ENCODE measurements around the gene SOST.

SOST gene

DNA sequence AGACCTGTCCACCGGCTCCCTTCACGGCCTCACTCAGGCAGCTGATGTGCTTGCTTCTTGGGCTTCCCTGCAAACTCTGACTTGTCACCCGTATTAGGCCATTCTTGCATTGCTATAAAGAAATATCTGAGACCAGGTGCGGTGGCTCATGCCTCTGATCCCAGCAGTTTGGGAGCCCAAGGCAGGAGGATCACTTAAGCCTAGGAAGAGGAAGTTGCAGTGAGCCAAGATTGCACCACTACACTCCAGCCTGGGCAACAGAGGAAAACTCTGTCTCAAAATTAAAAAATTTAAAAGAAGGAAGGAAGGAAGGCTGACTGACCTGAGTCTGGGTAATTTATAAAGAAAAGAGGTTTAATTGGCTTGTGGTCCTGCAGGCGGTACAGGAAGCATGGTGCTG, 17.0 kb downstream of the SOST start:
- no peak for DNase-seq (ENCODE audit: low spot score)

DNA sequence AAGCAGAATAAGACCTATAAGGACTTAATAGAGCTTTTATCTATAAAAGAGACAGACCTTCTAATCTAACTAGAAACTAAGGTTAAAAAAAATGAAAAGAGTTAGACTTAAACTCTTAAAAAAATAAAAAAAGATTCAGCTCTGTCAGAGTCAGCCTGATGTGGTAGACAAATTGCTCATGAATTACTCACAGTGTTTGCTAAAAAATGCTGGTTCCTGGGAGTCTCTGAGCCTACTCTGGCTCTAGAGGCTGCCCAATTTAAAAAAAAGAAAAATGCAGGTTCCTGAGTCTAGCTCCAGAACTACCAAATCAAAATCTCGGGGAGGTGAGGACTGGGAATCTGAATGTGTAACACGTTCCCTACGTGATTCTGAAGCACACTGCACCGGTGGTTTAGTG, 18.1 kb downstream of the SOST start:
- peak; percentile 81 for DNase-seq (ENCODE audit: low spot score)

DNA sequence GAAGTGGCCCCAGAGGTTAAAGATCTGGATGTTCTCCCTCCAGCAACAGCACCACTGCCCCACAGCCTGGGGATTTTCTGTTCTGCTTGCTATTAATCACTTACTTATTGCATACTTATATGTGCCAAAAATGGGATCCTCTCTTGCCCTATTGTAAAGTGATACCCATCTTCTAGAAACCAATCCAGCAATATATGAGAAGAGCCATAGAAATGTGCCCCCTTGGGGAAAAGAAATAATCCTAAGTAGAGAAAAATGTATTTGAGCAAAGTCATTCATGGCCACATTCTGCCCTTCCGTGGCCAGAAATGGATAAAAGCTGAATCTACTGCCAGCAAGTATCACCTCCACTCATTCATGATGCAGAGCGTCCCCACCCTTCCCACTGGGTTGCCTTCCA, 20.9 kb downstream of the SOST start:
- no peak for DNase-seq (ENCODE audit: low spot score)

DNA sequence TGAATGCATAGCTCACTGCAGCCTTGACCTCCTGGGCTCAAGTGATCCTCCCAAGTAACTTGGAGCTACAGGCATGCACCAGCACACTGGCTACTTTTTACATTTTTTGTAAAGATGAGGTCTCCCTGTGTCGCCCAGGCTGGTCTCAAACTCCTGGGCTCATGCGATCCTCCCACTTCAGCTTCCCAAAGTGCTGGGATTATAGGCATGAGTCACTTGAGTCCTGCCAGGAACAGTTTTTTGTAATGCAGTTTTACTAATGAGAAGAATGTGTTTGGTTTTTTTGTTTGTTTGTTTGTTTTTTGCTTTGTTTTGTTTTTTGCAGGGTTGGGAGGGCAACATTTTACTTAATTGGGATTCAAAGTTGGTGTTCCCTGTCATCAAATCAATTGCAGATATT, 22.2 kb downstream of the SOST start:
- DNase-seq (ENCODE audit: low spot score): no peak

DNA sequence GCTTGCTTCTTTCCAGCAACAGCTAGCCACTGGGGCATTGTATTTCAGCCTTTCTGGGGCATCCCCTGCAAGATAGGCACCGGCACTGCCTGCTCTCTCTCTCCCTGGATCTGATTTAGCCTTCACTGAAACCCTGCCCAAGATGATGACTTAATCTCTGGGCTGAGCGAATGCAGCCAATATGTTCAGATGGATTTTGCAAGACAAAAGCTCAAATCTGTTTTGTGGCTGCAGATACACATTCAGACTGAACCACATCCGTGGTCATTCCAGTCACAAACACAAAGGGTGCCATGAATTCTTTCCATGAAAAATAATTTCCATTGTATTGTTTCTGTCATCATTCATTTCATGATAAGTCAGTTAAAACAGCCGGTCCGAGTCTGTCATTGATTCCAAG, 24.2 kb downstream of the SOST start:
- peak; percentile 84 for DNase-seq (ENCODE audit: low spot score)

DNA sequence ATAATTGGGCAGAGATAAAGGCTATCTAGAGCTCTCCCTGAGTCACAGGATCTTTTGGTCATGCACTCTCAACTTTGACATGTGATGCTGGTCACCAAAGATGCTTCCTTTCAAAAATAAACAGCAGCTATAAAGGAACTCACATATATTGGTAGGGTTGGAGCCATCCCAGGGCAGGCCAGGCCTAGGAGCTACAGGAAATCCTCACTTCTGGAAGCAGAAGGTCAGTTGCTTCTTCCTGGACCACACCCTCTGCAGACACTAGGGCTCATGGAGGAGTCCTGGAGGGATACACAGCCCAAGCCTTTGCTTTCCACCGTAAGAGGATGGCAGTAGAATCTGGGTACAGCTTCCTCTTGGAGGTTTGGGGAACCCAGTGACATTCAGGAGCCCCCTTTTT, 24.6 kb downstream of the SOST start:
- no peak for DNase-seq (ENCODE audit: low spot score)

DNA sequence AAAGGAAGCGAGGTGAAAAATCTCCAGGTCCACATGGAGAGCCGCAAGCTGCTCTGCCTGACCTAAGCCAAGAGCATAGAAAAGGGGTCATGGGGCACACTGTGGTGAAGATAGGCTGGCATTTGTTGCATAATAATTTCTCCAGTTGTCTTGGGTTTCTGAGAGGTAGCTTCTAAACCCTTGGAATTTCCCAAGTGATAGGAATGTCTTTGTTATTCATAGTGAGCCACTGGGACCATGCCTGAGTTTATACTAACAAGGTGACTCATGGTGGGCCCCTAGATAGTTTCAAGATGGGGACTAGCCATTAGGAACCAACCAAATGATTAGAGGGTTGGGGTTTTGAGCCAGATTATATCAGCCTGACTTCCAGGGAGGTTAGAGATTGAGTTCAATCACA, 25.6 kb downstream of the SOST start:
- peak; percentile 58 for DNase-seq (ENCODE audit: low spot score)

DNA sequence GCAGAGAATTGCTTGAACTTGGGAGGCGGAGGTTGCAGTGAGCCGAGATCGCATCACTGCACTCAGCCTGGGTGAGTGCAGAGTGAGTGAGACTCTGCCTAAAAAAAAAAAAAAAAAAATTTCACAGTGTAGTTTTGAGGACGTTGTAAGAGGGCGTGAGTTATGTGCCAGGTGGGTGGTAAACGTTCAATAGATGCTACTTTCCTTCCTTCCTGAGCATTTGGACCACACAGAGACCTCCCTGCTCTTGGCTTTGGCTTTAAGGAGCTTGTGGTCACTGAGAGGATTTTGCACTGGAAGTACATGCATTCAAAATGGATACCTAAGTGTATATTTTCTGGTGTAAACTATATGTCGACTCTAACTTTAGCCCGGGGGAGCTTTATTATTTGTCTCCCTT, 30.5 kb downstream of the SOST start:
- no peak for DNase-seq (ENCODE audit: low spot score)

DNA sequence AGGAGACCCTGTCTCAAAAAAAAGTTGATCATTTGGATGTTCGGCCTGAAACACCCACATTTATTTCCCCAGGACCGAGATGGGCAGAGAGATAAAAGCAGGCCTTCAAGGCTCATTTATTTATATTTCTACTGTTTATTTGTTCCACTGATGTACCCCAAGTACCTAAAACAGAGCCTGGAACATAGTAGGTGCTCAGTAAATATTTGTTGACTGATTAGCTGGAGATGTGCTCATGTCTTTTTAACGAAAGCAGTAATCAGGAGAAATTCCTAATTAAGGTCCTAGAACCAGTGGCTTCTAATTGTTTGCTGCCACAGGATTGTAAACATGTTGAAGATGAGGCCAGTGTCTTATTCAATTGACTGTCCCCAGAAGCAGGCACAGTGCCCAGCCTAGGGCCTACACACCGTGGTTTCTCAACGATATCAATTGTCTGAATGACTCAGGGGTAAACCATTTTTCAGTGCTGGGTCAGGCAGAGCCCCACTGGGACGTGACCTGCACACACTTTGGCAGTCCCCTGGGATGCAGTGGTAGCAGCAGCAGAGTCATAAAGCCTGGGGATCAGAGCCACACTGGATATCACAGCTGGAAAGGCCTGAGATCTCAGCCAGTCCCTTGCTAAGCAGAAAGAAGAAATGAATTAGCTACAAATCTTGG, 34.8 kb downstream of the SOST start:
- peak; percentile 78 for DNase-seq (ENCODE audit: low spot score)

DNA sequence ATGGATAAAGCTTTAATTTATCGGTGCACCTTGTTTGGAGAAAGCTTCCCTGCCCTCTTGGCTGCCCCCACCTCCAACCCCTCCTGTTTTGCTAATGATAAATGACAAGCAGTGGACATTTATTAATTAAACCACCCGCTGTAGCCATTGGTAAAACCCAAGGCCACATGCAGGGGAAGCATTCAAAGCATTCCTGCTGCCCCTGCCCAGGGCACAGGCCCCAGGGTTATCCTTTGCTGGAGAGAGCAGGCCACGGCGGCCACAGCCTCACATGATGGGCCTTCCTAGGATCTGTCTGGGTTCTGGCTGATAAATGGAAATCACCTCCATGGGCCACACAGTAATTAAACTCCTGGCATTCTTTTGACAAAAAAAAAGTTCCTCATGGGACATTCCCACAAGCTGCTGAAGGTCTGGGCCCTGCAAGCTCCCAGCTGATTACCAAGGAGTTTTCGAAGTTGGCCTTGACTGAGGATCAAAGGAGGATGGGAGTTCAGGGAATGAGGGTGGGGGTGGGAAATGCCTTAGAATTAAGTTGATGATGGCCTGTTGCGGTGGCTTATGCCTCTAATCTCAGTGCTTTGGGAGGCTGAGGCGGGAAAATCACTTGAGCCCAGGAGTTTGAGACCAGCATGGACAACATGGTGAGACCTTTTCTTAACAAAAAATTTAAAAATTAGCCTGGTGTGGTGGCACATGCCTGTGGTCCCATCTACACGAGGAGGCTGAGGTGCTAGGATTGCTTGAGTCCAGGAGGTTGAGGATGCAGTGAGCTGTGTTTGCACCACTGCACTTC, 35.5 kb downstream of the SOST start:
- no peak for DNase-seq (ENCODE audit: low spot score)

DNA sequence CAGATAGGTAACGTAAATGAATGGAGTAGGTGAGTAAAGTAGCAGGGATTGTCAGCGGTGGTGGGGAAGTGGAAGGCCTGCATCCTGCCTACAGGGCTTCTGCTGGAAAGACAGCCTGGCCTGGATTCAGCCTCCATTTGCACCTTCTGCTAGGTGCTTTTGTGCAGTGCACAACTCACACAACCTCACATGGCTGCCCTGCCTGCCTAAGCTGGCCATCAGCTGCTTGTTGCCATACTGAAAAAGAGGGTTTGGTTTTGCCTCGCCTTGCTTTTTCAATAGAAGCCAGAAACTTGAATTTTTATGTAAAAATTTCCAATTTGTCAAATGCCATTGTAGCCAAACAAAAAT, 36.3 kb downstream of the SOST start:
- DNase-seq (ENCODE audit: low spot score): no peak

DNA sequence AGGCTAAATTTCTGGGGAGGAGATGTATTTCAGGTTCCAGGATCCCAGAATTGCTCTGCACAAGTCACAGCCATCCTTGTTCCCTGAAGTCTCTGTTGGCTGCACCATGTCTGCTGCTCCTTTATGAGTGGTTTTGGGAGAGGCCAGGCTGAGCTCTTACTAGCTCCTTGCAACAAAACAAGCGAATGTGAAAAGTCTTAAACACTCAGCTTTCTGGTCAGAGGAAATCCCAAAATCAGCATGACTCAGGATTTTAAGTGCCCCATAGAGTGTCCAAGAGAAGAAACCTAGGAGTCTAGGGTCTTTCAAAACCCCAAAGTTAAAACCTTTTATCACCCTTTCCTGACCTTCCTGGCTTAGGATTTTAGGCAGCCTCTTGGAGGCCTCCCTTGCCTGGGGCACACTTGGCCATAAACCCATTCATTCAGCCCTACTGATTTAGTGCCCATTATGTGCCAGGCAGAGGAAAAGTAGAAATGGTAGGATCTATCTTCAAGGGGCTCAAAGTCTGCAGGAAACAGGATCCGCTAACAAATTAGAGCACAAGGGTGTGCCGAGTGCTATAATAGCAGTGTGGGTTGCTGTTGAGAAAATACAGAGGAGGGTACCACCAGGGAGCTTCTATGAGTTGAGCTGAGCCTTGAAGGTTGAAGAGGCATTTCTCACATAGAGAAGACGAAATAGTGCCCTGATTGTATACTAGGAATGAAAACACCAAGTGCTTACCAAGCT, 36.9 kb downstream of the SOST start:
- DNase-seq (ENCODE audit: low spot score): no peak

DNA sequence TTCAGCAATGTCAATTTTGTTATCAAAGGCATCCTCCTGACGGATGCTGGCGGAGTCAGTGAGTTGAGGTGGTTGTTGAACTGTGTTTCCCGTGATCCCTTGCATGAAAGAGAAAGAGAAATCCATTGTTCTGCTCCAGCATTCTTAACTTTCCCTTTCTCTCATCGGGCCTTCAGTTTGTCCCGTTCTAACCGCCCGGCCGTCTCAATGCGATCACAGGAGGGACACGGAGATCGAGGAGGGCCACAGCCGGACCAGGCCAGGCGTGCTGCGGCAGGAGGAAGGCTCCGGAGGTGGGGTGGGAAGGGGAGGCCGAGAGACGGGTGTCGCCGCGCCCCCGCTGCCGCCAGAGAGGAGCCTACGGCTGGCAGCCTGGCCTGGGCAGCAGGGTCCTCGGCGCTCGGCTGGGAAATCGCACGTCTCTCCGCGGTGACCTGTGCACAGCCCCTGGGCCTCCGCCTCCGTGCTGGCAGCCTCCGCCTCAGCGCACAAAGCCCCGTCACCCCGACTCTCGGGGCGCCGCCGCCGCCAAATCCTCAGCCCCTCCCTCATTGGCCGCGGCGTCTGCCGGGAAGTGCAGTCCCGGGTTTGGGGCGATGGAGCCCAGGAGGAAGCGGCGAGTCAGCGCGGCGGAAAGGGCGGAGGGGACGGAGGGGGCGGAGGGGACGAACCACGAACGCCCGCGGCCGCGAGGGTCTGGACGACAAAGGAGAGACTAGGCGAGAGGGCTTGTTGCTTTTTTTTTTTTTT, 38.1 kb downstream of the SOST start:
- DNase-seq (ENCODE audit: low spot score): peak; percentile 87

DNA sequence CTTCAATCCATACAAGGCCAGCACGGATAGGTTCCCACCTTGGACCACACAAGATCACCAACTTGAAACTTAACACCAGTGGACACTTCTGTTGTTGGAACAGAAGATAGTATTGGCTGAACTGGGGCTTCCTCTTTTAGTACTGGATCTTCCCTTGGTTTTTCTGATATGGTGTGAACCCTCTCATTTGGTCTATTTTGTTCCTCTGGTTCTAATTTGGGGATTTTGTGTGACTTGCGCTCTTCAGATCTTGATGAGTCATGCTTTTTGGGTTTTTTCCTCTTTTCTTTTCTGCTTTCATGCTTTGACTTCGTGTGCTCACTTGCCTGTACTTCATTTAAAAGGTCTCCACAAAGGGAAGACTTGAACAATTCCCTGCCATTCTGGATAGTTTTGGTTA, 39.0 kb downstream of the SOST start:
- no peak for DNase-seq (ENCODE audit: low spot score)

DNA sequence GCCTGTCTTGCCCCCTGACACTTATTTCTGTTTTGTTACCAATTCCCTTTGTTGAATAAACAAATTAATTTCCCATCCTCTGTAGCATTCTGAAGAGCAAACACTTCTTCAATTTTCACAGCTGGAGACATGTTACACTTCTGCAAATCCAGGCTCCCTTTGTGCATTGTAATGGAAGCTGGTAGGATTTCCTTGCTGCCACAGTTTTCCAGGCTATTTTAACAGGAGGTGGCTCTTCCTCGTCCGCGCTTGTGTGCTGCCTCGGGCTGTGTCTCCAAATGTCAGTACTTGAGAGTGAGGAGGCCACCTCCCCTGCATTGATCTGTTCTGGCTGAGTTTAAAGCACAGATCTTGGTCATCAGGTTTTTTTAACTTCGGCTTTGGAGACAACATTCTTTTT, 40.0 kb downstream of the SOST start:
- DNase-seq (ENCODE audit: low spot score): no peak

DNA sequence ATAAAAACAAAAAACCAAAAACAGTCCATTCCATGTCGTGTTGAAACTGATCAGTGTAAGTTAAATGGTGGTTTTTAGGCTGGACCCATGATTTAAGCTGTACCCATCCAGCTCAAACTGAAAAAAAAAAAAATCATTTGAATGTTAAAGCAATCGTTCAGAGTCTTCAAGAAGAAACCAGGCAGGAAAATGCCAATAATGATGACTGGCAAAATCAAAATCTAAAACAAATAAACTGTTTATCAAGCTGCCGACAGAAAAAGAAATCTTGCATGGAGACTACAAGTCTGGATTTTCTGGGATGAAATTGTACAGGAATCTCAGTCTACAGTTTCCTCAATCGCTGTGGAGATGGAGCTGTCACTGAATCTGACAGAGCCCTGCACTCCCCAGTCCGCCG, 40.7 kb downstream of the SOST start:
- no peak for DNase-seq (ENCODE audit: low spot score)

DNA sequence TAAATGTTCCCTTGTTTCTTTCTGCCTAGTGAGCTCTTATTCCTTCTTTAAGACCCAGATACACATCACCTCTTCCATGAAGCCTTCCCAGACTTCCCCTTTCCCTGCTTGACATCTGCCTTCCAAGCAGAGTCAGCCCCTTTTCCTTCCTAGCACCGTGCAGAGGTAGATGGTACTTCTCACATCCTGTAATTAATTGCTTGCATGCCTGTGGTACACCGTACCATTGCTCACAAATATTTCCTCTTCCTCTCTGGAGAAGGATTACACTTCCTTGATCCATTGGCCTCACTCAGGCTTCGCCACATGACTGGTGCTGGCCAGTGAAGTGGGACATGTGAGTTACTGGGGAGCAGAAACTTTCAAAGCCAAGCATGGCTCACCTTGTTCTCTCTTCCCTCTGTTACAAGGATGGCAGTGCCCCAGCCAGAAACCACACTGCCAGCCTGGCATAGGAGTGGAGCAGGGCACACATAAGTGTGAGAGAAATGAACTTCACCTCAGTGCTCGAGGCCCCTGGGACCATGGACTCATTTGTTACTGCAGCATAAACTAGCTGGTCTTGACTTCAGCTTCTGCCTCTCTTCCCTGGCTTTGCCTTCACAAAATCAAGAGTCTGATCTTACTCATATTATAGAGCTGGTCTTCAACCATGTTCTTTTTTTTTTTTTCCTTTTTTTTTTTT, 44.0 kb downstream of the SOST start:
- peak; percentile 45 for DNase-seq (ENCODE audit: low spot score)

DNA sequence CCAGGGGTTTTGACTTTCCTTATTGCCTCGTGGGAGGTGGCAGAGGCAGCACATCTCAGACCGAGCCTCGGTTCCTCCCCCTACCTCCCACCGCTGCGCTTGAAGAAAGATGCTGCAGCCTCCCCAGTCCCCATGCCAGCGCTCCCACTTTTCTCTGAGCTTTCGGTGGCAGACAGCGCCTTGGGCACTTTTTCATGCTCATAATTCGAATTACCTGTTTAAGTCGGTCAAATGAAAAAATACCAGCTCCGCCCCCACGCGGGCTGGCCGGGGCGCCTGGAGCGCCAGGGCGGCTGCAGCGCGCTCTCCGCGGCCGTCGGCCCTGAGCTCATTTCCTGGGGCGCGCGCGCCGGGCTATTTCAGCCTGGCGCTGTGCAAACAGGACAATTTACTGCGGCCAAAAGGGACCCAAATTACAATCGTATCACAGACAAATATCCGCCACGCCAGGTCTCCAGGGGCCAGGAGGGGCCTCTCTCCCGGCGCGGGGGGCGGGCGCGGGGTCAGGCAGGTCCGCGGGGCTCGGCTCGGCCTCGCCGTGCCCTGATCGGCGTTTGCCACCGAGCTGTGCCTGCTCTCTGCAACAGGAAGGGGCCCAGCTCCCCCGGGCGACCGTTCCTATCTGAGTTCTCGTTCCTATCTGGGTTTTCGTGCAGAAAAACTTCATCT, 45.0 kb downstream of the SOST start:
- DNase-seq (ENCODE audit: low spot score): peak; percentile 81

DNA sequence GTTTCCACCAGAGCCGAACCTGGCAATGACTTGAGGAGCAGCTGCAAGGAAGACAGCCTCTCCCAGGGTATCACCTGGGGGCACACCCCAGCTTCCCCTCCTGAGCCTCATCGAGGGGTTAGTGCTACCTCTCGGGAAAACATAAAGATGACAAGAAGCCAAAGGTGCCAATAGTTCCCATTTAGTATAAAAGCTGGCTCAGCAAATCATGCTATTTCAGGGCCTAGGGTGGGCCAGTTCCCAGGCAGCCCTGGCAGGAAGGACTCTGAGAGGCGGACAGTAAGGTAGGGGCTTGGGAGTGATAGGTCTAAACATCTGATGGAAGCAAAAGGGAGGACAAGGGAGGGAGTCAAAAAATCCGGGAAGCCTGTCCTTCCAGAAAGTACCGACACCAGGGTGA, 46.2 kb downstream of the SOST start:
- no peak for DNase-seq (ENCODE audit: low spot score)

DNA sequence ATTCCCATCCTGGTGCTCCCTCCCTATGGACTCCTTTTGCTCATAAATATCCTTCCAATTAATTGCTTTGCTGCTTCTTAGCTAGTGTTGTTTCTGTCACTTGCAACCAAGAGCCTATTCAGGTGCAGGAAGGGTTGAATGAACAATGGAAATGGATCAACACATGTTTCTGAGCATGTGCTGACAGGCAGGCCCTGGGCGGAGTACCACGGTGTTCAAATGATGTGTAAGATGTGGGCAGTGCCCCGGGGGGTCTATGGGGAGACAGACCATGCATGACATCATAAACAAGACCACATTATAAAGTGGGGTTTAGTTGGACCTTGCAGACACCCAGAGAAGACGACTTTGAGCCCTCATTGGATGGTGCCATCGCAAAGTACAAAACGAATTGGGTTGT, 48.5 kb downstream of the SOST start:
- DNase-seq (ENCODE audit: low spot score): no peak

DNA sequence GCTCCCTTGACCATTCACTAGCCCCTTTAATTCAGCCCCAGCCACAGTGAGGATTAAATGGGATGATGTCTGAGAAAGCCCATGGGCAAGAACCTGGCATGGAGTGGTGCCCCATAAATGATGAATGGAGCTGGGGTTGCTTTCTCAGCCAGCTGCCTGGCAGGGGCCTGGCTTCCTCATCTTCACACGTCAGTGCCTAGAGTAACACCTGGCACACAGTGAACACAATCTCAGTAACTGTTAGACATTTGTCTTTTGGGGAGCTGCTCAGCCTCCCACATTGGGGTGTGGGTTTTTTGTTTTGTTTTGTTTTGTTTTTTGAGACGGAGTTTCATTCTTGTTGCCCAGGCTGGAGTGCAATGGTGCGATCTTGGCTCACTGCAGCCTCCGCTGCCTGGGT, 49.4 kb downstream of the SOST start:
- DNase-seq (ENCODE audit: low spot score): no peak

DNA sequence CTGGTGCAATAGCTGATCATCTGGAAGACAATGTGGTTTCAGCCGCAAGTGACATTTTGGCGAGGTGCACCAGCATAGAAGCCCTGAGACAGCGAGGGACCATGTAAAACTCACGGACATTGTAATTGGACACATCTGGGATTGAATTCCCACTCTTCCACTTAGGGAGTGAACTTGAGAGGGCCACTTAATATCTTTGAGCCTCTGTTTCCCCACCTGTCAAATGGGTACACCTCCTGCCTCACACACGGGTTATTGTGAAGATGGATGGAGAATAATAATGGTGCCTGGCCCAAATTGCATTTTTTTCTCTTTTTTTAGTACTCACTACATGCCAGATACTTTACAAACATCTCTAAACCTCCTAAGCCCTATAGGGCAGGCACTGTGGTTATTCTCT, 51.4 kb downstream of the SOST start:
- DNase-seq (ENCODE audit: low spot score): no peak
